ENCODE measurements around the gene DTNA.

DTNA gene

GRCh38 chr18:34938090-34938489, 228.0 kb downstream of the DTNA start:
- DNase-seq (ENCODE audit: low spot score), result no peak
